HEK293 (cell line): ENCODE results near the gene EGFR.

Source experiments
- CTCF ChIA-PET: fragments of 350-600 bp; formaldehyde crosslinking; extraction: SDS; loops from one replicate; lab custom pipeline; 2021; ENCODE audit warnings: antibody characterized with exemption; lab: Yijun Ruan, JAX
- POLR2A ChIA-PET: fragments of 300-600 bp; formaldehyde crosslinking; extraction: SDS; loops from one replicate; lab custom pipeline; 2020; ENCODE audit warnings: antibody characterized with exemption, inconsistent platforms; lab: Yijun Ruan, JAX
- H3K27ac ChIP-seq: fragments of 200-500 bp; sonication (Bioruptor generic); 2 replicates; pipeline ENCODE4 v1.5.1; 2014; ENCODE audit warnings: low read depth, low read length, control low read depth, inconsistent platforms; ENCODE audit errors: extremely low read depth
- H3K36me3 ChIP-seq, 2 experiments: fragments of 200-500 bp in 1 of 2; sonication (Bioruptor generic) in 1 of 2; 1 replicate in 1 of 2; 2 replicates in 1 of 2; pipeline ENCODE4 v1.5.1; 2014 to 2017; ENCODE audit warnings: inconsistent platforms in 2 of 2, low read length in 2 of 2; ENCODE audit not compliant: control insufficient read depth in 2 of 2, insufficient read depth in 1 of 2
- H3K4me1 ChIP-seq: fragments of 200-500 bp; sonication (Bioruptor generic); 2 replicates; pipeline ENCODE4 v1.5.1; 2014; ENCODE audit warnings: mild to moderate bottlenecking, low read length, inconsistent platforms; ENCODE audit not compliant: control insufficient read depth, insufficient read depth
- H3K4me3 ChIP-seq: 2 replicates; pipeline ENCODE4 v1.5.1; 2011; ENCODE audit warnings: low read depth, mild to moderate bottlenecking, control low read depth, low read length, moderate library complexity
- H3K9me3 ChIP-seq: fragments of 200-500 bp; sonication (Bioruptor generic); 2 replicates; pipeline ENCODE4 v1.5.1; 2014; ENCODE audit warnings: low read depth, low read length, inconsistent platforms; ENCODE audit not compliant: control insufficient read depth, insufficient read depth
- BCL11A ChIP-seq: fragments of 450-650 bp; formaldehyde crosslinking; IDR thresholded peaks from 2 replicates; pipeline ENCODE4 v1.5.1; 2016; ENCODE audit warnings: low read depth, missing biosample characterization, missing genetic modification characterization
- BCL11B ChIP-seq: fragments of 450-650 bp; formaldehyde crosslinking; IDR thresholded peaks from 2 replicates; pipeline ENCODE4 v1.5.1; 2016; ENCODE audit warnings: low read depth, missing biosample characterization, missing genetic modification characterization
- GLIS2 ChIP-seq: fragments of 450-650 bp; formaldehyde crosslinking; IDR thresholded peaks from 2 replicates; pipeline ENCODE4 v1.5.1; 2016; ENCODE audit warnings: missing biosample characterization, missing genetic modification characterization
- WT1 ChIP-seq: fragments of 450-650 bp; formaldehyde crosslinking; IDR thresholded peaks from 2 replicates; pipeline ENCODE4 v1.5.1; 2016; ENCODE audit warnings: missing biosample characterization, missing genetic modification characterization
- ZBTB17 ChIP-seq: fragments of 450-650 bp; formaldehyde crosslinking; IDR thresholded peaks from 2 replicates; pipeline ENCODE4 v1.5.1; 2016; ENCODE audit warnings: missing biosample characterization, missing genetic modification characterization
- ZBTB20 ChIP-seq: fragments of 450-650 bp; formaldehyde crosslinking; IDR thresholded peaks from 2 replicates; pipeline ENCODE4 v1.5.1; 2016; ENCODE audit warnings: missing biosample characterization, missing genetic modification characterization
- ZNF10 ChIP-seq: fragments of 450-650 bp; formaldehyde crosslinking; IDR thresholded peaks from 2 replicates; pipeline ENCODE4 v1.5.1; 2017; ENCODE audit warnings: missing biosample characterization, missing genetic modification characterization
- ZNF16 ChIP-seq: fragments of 450-650 bp; formaldehyde crosslinking; IDR thresholded peaks from 2 replicates; pipeline ENCODE4 v1.5.1; 2016; ENCODE audit warnings: low read depth, missing biosample characterization, missing genetic modification characterization
- ZNF202 ChIP-seq: fragments of 450-650 bp; formaldehyde crosslinking; IDR thresholded peaks from 2 replicates; pipeline ENCODE4 v1.5.1; 2016; ENCODE audit warnings: missing biosample characterization, missing genetic modification characterization, borderline replicate concordance
- ZNF324 ChIP-seq: fragments of 450-650 bp; formaldehyde crosslinking; IDR thresholded peaks from 2 replicates; pipeline ENCODE4 v1.5.1; 2016; ENCODE audit warnings: missing biosample characterization, missing genetic modification characterization
- ZNF558 ChIP-seq: fragments of 450-650 bp; formaldehyde crosslinking; IDR thresholded peaks from 2 replicates; pipeline ENCODE4 v1.5.1; 2016; ENCODE audit warnings: missing biosample characterization, missing genetic modification characterization
- ZNF571 ChIP-seq: fragments of 450-650 bp; formaldehyde crosslinking; IDR thresholded peaks from 2 replicates; pipeline ENCODE4 v1.5.0; 2017; ENCODE audit warnings: missing biosample characterization, missing genetic modification characterization
- ZNF610 ChIP-seq: fragments of 450-650 bp; formaldehyde crosslinking; IDR thresholded peaks from 2 replicates; pipeline ENCODE4 v1.5.1; 2016; ENCODE audit warnings: missing biosample characterization, missing genetic modification characterization, borderline replicate concordance
- ZNF623 ChIP-seq: fragments of 450-650 bp; formaldehyde crosslinking; IDR thresholded peaks from 2 replicates; pipeline ENCODE4 v1.5.1; 2016; ENCODE audit warnings: missing biosample characterization, missing genetic modification characterization
- ZNF664 ChIP-seq: fragments of 450-650 bp; formaldehyde crosslinking; IDR thresholded peaks from 2 replicates; pipeline ENCODE4 v1.5.1; 2016; ENCODE audit warnings: missing biosample characterization, missing genetic modification characterization
- ZNF776 ChIP-seq: fragments of 450-650 bp; formaldehyde crosslinking; IDR thresholded peaks from 2 replicates; pipeline ENCODE4 v1.5.0; 2017; ENCODE audit warnings: missing biosample characterization, missing genetic modification characterization, borderline replicate concordance
- ZSCAN30 ChIP-seq: fragments of 450-650 bp; IDR thresholded peaks from 2 replicates; pipeline ENCODE4 v1.5.1; 2018; ENCODE audit warnings: missing biosample characterization, mild to moderate bottlenecking, missing genetic modification characterization, moderate library complexity
- TF ChIP-seq, protein P1 (sequence below): fragments of 450-650 bp; IDR thresholded peaks from 2 replicates; pipeline ENCODE4 v1.5.1; 2018; ENCODE audit warnings: missing biosample characterization, mild to moderate bottlenecking, missing genetic modification characterization
- TF ChIP-seq, protein P2 (sequence below): fragments of 450-650 bp; formaldehyde crosslinking; IDR thresholded peaks from 2 replicates; pipeline ENCODE4 v1.5.1; 2016; ENCODE audit warnings: missing biosample characterization, missing genetic modification characterization
- TF ChIP-seq, protein P3 (sequence below): fragments of 450-650 bp; formaldehyde crosslinking; IDR thresholded peaks from 2 replicates; pipeline ENCODE4 v1.5.1; 2017; ENCODE audit warnings: missing biosample characterization, missing genetic modification characterization
- TF ChIP-seq, protein P4 (sequence below): fragments of 450-650 bp; formaldehyde crosslinking; IDR thresholded peaks from 2 replicates; pipeline ENCODE4 v1.5.1; 2017; ENCODE audit warnings: missing biosample characterization, missing genetic modification characterization
- TF ChIP-seq, protein P5 (sequence below): fragments of 450-650 bp; formaldehyde crosslinking; IDR thresholded peaks from 2 replicates; pipeline ENCODE4 v1.5.0; 2017; ENCODE audit warnings: missing biosample characterization, missing genetic modification characterization, borderline replicate concordance
- TF ChIP-seq, protein P6 (sequence below): fragments of 450-650 bp; formaldehyde crosslinking; IDR thresholded peaks from 2 replicates; pipeline ENCODE4 v1.5.1; 2016; ENCODE audit warnings: missing biosample characterization, missing genetic modification characterization, low read depth

EGFR gene

DNA sequence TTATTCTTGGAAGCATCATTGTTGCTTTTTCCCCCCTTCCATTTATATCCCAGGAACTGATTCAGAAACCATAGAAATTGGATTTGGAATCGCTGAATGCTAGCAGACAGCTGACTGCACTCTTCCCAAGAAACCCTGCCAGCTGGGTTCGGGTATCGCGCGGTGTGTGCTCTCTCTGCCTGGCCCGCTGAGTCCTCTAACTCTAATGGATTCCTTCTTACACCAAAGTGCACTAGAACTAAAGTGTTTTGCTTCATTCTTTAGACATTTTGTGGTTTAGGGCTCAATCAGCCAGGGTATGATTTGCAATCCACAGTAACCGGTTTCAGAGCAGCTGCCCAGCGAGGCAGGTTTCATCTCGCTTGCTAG, 92.2 kb downstream of the EGFR start (continued):
- TF ChIP-seq, protein P1, sequence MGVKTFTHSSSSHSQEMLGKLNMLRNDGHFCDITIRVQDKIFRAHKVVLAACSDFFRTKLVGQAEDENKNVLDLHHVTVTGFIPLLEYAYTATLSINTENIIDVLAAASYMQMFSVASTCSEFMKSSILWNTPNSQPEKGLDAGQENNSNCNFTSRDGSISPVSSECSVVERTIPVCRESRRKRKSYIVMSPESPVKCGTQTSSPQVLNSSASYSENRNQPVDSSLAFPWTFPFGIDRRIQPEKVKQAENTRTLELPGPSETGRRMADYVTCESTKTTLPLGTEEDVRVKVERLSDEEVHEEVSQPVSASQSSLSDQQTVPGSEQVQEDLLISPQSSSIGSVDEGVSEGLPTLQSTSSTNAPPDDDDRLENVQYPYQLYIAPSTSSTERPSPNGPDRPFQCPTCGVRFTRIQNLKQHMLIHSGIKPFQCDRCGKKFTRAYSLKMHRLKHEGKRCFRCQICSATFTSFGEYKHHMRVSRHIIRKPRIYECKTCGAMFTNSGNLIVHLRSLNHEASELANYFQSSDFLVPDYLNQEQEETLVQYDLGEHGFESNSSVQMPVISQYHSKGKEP (tag by site-specific recombination) = no peak
- TF ChIP-seq ZNF16 (tag by site-specific recombination) = no peak
- TF ChIP-seq ZNF664 (tag by site-specific recombination) = no peak
- TF ChIP-seq WT1 = no peak
- no peak for TF ChIP-seq ZNF10 (tag by site-specific recombination)
- no peak for TF ChIP-seq ZNF610 (tag by site-specific recombination)

DNA sequence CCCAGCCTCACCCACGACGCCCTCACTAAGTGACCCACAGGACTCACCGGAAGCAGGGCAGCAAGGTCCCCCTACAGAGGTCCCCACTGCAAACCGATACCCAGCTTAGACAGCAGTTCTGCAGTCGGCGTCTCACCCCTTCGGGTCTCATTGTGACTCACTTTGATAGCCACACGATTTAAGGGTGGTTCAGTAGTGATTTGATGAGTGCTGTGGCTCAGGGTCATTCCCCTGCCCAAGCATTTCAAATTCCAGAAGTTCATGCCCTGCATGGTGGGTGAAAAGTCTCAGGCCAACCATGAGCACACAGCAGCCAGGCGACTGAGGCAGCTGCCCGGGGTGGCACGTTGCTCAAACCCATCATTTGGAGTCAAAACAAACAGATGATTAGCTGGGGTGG, 93.2 kb downstream of the EGFR start:
- Histone ChIP-seq H3K4me1 (peaks cover 24% of the 10 kb centered on the region), H3K9me3 (no peaks in the 10 kb centered on the region), H3K36me3 (no peaks in the 10 kb centered on the region), H3K4me3 (no peak overlapping the region), H3K27ac (no peak overlapping the region)
- POLR2A ChIA-PET = no interaction called here
- CTCF ChIA-PET = no interaction called here
- no peak for TF ChIP-seq ZNF571
- no peak for TF ChIP-seq GLIS2 (tag by site-specific recombination)
- TF ChIP-seq ZBTB17 = no peak

DNA sequence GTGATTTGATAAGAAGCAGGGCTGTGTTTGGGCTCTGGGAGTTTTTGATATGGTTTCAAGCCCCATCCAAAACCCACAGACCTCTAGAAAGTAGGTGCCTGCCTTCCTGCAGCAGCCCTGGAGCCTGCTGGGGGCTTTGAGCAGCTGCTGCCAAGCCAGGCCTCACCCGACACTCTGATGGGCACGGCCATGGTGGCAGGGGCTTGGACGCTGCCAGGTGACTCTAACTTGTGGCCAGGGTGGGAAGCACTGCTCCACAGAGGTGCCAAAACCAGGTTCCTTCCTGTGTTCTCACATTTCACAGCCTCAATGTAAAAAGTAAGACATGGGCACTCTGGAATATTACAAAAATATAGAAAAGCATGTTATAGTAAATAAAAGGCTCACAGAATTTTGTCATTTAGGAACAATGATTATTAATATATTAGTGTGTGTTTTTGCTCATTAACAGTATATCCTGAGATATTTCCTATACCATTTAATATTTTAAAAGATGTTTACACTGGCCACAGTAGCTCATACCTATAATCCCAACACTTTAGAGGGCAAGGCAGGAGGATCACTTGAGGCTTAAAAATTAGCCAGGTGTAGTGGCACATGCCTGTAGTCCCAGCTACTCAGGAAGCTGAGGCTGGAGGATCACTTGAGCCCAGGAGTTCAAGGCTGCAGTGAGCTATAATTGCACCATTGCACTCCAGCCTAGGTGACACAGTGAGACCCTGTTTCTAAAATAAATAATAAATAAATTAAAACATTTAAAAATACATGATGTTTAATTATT, 95.1 kb downstream of the EGFR start:
- ChIA-PET CTCF (no interaction called here), POLR2A (no interaction called here)
- Histone ChIP-seq H3K36me3 (no peaks in the 10 kb centered on the region), H3K9me3 (no peaks in the 10 kb centered on the region), H3K4me3 (no peak overlapping the region), H3K27ac (no peak overlapping the region), H3K4me1 (peaks cover 12% of the 10 kb centered on the region)
- TF ChIP-seq BCL11A = no peak
- TF ChIP-seq ZNF324 (tag by site-specific recombination) = no peak
- TF ChIP-seq, protein P2, sequence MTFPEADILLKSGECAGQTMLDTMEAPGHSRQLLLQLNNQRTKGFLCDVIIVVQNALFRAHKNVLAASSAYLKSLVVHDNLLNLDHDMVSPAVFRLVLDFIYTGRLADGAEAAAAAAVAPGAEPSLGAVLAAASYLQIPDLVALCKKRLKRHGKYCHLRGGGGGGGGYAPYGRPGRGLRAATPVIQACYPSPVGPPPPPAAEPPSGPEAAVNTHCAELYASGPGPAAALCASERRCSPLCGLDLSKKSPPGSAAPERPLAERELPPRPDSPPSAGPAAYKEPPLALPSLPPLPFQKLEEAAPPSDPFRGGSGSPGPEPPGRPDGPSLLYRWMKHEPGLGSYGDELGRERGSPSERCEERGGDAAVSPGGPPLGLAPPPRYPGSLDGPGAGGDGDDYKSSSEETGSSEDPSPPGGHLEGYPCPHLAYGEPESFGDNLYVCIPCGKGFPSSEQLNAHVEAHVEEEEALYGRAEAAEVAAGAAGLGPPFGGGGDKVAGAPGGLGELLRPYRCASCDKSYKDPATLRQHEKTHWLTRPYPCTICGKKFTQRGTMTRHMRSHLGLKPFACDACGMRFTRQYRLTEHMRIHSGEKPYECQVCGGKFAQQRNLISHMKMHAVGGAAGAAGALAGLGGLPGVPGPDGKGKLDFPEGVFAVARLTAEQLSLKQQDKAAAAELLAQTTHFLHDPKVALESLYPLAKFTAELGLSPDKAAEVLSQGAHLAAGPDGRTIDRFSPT (tag by site-specific recombination) = no peak
- no peak for TF ChIP-seq BCL11B
- TF ChIP-seq, protein P3, sequence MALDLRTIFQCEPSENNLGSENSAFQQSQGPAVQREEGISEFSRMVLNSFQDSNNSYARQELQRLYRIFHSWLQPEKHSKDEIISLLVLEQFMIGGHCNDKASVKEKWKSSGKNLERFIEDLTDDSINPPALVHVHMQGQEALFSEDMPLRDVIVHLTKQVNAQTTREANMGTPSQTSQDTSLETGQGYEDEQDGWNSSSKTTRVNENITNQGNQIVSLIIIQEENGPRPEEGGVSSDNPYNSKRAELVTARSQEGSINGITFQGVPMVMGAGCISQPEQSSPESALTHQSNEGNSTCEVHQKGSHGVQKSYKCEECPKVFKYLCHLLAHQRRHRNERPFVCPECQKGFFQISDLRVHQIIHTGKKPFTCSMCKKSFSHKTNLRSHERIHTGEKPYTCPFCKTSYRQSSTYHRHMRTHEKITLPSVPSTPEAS (tag by site-specific recombination) = no peak
- no peak for TF ChIP-seq ZNF623 (tag by site-specific recombination)
- TF ChIP-seq ZNF776 (tag by site-specific recombination) = no peak
- no peak for TF ChIP-seq ZBTB20
- TF ChIP-seq, protein P4, sequence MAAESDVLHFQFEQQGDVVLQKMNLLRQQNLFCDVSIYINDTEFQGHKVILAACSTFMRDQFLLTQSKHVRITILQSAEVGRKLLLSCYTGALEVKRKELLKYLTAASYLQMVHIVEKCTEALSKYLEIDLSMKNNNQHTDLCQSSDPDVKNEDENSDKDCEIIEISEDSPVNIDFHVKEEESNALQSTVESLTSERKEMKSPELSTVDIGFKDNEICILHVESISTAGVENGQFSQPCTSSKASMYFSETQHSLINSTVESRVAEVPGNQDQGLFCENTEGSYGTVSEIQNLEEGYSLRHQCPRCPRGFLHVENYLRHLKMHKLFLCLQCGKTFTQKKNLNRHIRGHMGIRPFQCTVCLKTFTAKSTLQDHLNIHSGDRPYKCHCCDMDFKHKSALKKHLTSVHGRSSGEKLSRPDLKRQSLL (tag by site-specific recombination) = no peak
- no peak for TF ChIP-seq ZSCAN30 (tag by site-specific recombination)
- TF ChIP-seq ZNF558 (tag by site-specific recombination) = no peak
- TF ChIP-seq, protein P5, sequence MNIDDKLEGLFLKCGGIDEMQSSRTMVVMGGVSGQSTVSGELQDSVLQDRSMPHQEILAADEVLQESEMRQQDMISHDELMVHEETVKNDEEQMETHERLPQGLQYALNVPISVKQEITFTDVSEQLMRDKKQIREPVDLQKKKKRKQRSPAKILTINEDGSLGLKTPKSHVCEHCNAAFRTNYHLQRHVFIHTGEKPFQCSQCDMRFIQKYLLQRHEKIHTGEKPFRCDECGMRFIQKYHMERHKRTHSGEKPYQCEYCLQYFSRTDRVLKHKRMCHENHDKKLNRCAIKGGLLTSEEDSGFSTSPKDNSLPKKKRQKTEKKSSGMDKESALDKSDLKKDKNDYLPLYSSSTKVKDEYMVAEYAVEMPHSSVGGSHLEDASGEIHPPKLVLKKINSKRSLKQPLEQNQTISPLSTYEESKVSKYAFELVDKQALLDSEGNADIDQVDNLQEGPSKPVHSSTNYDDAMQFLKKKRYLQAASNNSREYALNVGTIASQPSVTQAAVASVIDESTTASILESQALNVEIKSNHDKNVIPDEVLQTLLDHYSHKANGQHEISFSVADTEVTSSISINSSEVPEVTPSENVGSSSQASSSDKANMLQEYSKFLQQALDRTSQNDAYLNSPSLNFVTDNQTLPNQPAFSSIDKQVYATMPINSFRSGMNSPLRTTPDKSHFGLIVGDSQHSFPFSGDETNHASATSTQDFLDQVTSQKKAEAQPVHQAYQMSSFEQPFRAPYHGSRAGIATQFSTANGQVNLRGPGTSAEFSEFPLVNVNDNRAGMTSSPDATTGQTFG = no peak
- no peak for TF ChIP-seq ZNF202 (tag by site-specific recombination)
- TF ChIP-seq, protein P6, sequence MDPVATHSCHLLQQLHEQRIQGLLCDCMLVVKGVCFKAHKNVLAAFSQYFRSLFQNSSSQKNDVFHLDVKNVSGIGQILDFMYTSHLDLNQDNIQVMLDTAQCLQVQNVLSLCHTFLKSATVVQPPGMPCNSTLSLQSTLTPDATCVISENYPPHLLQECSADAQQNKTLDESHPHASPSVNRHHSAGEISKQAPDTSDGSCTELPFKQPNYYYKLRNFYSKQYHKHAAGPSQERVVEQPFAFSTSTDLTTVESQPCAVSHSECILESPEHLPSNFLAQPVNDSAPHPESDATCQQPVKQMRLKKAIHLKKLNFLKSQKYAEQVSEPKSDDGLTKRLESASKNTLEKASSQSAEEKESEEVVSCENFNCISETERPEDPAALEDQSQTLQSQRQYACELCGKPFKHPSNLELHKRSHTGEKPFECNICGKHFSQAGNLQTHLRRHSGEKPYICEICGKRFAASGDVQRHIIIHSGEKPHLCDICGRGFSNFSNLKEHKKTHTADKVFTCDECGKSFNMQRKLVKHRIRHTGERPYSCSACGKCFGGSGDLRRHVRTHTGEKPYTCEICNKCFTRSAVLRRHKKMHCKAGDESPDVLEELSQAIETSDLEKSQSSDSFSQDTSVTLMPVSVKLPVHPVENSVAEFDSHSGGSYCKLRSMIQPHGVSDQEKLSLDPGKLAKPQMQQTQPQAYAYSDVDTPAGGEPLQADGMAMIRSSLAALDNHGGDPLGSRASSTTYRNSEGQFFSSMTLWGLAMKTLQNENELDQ = no peak
